SH-SY5Y (cell line): ENCODE results near the gene HELZ2.

Source experiments
- GATA2 ChIP-seq: IDR thresholded peaks from 2 replicates; pipeline ENCODE4 v1.6.1; 2011; ENCODE audit warnings: mild to moderate bottlenecking, low read depth, low read length
- GATA3 ChIP-seq: IDR thresholded peaks from 2 replicates; pipeline ENCODE4 v1.6.1; 2011; ENCODE audit warnings: low read depth, mild to moderate bottlenecking, low read length, moderate library complexity

- no peak for TF ChIP-seq GATA2
- TF ChIP-seq GATA3 = no peak
Measured at GRCh38 chr20:63567386-63568169, 6.5 kb downstream of the HELZ2 start.
